Fibroblast of gingiva (primary cell): ENCODE data around the gene PRDM16.

Experiments used
- DNase-seq: peaks from one replicate; pipeline ENCODE4 v3.0.0-alpha.2; 2011; ENCODE audit warnings: low read depth

Gene PRDM16

DNA sequence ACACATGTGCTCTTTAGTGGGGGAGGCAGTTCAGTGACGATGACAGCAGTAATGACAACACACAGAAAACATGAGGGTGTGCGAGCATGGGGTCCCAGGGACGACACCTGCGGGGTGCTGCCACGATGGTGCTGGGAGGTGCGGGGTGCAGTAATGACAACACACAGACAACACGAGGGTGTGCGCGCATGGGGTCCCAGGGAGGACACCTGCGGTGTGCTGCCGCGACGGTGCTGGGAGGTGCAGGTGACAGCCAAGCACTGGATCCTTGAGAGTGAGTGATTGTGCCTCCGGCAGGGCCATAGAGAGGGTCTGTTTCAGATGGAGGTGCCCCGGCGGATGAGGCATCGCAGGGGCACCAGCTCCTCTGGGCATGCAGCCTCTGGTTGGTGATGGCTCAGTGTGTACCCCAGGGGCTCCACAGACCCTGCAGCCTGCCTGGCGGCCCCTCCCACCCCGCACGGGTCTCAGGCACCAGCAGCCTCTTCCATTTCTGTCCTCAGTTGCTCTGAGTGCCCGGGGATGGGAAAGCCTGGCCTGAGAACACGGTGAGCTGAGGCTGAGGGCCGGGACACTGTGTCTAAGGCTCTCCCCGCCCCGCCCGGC is 193.8 kb downstream of the PRDM16 start:
- DNase-seq, result no peak

GRCh38 chr1:3263790-3264189 is 194.8 kb downstream of the PRDM16 start:
- no peak for DNase-seq

- DNase-seq, result no peak
These were observed 195.5 kb downstream of the PRDM16 start for GRCh38 chr1:3264456-3264855.

- no peak for DNase-seq
These were observed 197.1 kb downstream of the PRDM16 start for GRCh38 chr1:3265835-3266805.

DNA sequence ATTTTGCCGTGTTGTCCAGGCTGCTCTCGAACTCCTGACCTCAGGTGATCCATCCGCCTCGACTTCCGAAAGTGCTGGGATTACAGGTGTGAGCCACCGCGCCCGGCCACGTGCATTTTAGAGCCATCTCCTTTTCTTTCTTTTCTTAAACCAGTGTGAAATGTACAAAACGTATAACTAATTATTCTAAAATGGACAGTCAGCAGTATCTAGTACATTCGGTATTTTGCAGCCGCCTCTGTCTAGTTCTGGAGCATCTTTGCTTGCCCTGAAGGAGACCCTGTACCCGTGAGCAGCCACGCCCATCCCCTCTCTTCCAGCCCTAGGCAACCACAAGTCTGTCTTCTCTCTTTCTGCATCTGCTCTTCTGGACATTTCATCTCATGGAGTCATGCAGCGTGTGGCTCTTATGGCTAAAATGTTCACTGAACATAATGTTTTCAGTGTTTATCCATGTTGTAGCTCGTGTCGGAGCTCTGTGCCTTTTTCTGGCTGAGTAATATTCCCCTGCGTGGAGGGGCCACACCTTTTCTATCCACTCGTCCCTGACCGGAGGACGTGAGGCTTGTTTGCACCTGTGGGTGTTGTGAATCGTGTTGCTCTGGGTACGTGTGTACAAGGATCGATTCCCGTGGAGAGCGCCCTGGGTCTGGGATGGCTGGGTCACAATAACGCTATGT is 198.0 kb downstream of the PRDM16 start:
- no peak for DNase-seq

DNA sequence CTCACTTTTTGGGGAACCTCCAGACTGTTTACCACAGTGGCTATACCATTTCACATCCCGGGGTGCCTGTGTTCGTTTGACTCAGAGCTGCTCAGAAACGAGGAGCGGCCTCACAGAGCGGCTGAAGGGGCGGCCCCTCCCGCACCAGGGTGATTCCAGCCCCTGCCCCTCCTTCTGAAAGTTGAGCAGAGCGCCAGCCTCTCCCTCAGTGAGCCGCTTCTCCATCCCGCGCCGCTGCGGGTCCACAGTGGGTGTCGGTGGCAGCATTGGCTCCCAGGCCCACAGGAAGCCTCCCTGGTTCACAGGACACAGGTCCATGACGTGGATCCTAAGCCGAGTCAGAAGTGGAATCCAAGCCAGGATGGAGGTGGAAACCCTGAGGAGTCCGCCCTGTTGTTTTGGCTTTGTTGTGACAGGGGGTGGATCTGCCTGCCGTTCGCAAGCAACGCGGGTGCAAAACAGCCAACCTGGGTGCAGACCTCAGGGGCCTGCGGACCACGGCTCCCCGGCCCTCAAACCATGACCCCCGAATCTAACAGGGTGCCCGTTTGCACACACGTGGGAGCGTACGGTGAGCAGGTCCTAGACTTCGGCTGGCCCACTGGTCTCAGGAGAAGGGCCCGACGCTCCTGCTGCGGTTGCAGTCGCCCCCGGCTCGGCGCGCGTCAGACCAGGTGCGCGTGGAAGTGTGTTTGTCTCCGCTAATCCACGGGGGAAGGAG is 198.7 kb downstream of the PRDM16 start:
- DNase-seq, result no peak

GRCh38 chr1:3268281-3268680 is 199.3 kb downstream of the PRDM16 start:
- DNase-seq, result no peak

DNA sequence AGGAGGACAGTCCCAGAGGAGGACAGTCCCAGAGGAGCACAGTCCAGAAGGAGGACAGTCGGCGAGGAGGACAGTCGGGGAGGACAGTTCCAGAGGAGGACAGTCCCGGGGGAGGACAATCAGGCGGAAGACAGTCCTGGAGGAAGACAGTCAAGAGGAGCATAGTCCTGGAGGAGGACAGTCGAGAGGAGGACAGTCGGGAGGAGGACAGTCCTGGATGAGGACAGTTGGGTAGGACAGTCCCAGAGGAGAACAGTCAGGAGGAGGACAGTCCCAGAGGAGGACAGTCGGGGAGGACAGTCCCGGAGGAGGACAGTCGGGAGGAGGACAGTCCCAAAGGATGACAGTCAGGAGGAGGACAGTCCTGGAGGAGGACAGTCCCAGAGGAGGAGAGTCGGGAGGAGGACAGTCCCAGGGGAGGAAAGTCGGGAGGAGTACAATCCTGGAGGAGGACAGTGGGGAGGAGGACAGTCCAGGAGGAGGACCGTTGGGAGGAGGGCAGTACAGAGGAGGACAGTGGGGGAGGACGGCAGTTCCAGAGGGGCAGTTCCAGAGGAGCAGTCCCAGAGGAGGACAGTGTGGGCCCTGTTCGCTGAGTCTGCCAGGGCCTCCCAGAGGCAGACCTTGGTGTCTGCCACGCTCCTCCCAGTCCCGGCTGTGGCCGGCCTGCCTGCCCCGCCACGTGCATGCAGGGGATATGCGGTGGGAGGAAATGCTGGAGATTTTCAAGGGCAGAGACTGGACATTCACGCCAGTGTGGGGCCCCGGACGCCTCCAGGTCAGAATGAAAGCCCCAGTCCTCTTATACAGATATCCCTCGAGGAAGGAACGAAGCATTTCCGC is 201.6 kb downstream of the PRDM16 start:
- DNase-seq, result no peak

DNA sequence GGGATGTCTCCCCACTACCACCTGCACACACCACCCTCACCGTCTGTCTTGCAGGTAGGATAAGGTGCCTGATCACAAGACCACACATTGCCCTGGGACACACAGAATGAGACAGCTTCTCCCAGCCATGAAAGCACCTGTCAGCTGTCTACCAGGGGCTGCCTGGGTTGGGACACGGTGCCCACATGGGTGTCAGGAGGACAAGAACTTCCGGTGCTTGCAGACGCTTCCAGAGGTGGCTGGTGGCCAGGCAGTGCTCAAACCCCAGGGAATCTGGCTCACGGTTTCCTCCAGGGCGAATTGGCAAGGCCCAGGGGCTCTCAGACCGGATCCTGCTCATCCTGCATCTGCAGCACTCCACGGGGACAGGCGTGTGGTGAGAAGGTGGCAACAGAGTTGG is 202.9 kb downstream of the PRDM16 start:
- DNase-seq, result no peak

GRCh38 chr1:3272321-3273045 is 203.5 kb downstream of the PRDM16 start:
- DNase-seq, result no peak

- DNase-seq, result no peak
These were observed 204.4 kb downstream of the PRDM16 start for GRCh38 chr1:3273447-3273846.

- no peak for DNase-seq
These were observed 206.0 kb downstream of the PRDM16 start for GRCh38 chr1:3274972-3275371.

- peak; percentile 78 for DNase-seq
These were observed 206.7 kb downstream of the PRDM16 start for GRCh38 chr1:3275471-3276340.

DNA sequence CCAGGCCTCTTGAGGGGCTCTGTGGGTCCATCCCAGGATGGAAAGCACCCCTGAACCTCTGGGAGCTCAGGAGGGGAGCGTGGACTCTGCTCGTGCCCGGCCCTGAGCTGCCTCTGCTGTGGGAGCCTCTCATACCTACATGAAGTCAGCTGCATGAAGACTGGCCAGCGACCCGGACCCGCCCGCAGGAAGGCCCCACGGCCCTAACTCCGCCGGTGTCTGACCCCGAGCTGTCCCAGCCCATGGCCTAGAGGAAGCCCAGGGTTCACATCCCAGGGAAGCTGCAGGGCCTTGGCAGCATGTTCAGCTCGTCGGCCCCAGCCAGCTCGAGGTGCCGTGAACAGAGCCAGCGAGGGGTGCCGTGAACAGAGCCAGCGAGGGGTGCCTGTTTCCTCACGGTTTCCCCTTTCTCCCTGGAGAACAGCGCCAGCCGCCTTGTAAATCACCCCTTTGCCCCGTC is 207.4 kb downstream of the PRDM16 start:
- DNase-seq, result no peak

DNA sequence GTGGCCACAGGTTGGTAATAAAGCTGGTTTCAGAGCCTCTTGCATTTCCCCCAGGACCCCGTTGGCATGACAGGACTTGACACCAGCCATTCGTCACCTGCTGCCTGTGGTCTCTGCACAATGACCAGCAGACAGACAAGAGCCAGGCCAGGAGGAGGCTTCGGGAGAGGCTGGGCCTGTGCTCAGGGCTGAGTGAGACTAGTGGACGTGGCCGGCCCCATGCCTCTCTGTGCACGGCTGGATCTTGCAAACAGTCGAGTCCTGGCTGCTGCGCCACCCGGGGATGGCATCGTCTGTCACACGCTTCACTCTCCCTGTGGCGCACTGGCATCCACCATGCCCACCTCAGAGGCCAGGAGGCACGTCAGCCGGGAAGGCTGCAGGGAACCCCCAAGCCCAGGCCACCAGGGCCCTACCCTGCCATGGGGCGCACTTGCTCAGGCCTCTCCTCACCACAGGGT is 208.0 kb downstream of the PRDM16 start:
- no peak for DNase-seq

DNA sequence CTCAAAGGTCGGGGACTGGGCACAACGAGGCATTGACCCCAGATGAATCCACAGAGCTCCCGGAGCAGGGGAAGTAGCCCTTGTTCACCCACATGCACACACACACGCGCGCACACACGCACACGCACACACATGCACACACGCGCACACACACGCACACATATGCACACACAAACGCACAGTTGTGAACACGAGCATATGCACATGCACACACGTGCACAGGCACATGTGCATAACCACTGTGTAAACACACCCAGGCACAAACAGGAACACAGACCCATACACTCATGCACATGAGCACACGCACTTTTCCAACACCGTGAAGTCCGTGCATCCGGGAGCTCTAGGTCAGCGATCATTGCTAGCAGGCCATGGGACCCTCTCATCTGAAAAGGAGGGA is 208.6 kb downstream of the PRDM16 start:
- no peak for DNase-seq

DNA sequence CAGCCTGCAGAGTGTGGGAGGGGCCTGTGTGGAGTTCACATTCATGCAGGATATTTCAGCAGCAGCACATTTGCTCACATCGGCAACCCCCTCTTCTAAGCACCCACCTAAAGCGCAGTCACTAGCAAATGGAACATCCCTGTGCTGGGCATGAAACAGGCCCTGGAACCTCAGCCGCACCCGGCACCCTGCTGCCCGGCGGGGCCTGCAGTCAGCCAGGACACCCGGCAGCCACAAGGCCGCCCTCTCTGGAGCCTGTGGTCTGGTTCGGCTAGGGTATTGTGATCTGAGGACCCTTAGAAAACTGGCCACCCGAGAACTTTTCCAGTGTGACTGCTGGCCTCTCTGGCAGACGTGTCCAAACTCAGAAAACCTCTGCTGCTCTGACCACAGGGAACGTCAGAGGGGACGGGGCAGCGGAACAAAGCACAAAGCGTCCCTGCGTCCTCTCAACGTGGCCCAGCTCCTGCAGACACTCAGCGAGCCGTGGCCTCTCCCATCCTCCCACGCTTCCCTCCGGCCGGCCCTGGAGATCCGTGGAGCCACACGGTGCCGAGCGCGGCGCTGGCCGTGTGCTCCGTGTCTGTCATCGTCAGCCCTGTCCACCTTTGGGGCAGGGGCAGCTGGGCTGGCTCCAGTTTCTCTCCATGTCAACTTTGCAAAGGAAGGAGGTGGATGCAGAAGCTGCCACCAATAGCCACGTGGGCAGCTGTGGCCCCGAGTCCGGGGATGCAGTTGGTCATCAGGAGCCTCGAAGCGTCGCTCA is 209.6 kb downstream of the PRDM16 start:
- DNase-seq, result no peak

DNA sequence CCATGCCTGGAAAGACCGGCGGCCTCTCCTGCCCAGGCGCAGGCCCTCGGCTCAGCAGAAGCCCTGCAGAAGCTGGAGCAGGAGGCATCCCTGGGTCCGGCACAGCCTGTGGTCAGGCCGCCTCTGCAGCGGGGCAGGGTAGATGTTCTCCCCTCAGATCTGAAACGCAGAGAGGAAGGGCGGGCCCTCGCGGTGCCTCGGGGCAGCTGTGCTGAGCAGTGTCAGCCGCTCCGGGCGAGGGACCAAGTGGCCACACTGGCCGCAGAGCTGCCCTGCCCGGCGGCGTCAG is 210.1 kb downstream of the PRDM16 start:
- no peak for DNase-seq

DNA sequence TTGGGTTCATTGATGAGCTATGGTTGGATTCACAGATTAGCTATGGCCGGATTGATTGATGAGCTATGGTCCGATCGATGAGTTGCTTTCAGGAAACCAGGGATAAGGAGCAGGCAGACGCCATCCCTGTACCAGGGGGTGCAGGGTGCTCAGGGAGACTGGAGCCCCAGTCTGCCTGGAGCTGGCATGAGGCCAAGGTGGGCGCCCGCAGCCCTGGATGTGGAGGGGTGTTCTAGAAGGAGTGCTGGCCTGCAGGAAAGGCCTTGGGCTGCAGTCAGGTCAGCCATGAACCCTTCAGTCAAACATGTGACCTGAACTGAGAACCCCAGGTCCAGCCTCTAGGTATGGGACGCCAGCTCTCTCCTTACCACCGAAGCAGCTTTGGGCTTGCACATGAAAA is 212.7 kb downstream of the PRDM16 start:
- DNase-seq, result no peak
